Stimulated activated CD4-positive, alpha-beta T cell treated with anti-CD3 and anti-CD28 coated beads, Interleukin-4, amount 100 ng/mL, for 24 hours (primary cell): ENCODE measurements around the gene PDGFA.

Source experiments
- DNase-seq: peaks from one replicate; pipeline ENCODE4 v3.0.0-alpha.2; 2020

Gene PDGFA

GRCh38 chr7:515628-516027, 4.0 kb downstream of the PDGFA start:
- DNase-seq = no peak

GRCh38 chr7:514651-515598, 4.7 kb downstream of the PDGFA start:
- peak; percentile 14 for DNase-seq

- DNase-seq = no peak
These were observed 5.4 kb downstream of the PDGFA start for GRCh38 chr7:514242-514641.

- DNase-seq = peak; percentile 32
These were observed 6.0 kb downstream of the PDGFA start for GRCh38 chr7:513521-514166.

GRCh38 chr7:512541-513311, 6.9 kb downstream of the PDGFA start:
- no peak for DNase-seq

- no peak for DNase-seq
These were observed 7.5 kb downstream of the PDGFA start for GRCh38 chr7:512146-512510.

- DNase-seq = no peak
These were observed 8.0 kb downstream of the PDGFA start for GRCh38 chr7:511476-512145.

GRCh38 chr7:510782-511281, 8.8 kb downstream of the PDGFA start:
- DNase-seq = no peak

GRCh38 chr7:510131-510481, 9.5 kb downstream of the PDGFA start:
- no peak for DNase-seq

GRCh38 chr7:509426-510130, 10.1 kb downstream of the PDGFA start:
- no peak for DNase-seq

- no peak for DNase-seq
These were observed 11.0 kb downstream of the PDGFA start for GRCh38 chr7:508461-509170.

- DNase-seq = no peak
These were observed 11.9 kb downstream of the PDGFA start for GRCh38 chr7:507623-508300.

- no peak for DNase-seq
These were observed 12.6 kb downstream of the PDGFA start for GRCh38 chr7:506921-507622.

- DNase-seq = no peak
These were observed 13.2 kb downstream of the PDGFA start for GRCh38 chr7:506391-506831.

GRCh38 chr7:505171-505570, 14.5 kb downstream of the PDGFA start:
- DNase-seq = no peak

- no peak for DNase-seq
These were observed 15.2 kb downstream of the PDGFA start for GRCh38 chr7:504221-505111.

GRCh38 chr7:503575-504111, 16.0 kb downstream of the PDGFA start:
- no peak for DNase-seq

GRCh38 chr7:502296-502695, 17.4 kb downstream of the PDGFA start:
- no peak for DNase-seq

GRCh38 chr7:501526-501925, 18.1 kb downstream of the PDGFA start:
- DNase-seq = no peak
